GM20431 (cell line): ENCODE data around the gene PEAK3.
"Not testable (repeated sequence)": the region's sequence is repeated elsewhere in the genome, so short reads cannot be mapped to it uniquely, and the experiment has no call there.

Experiments used
- in situ Hi-C: fragments of 300-500 bp; cut with MseI, MboI; formaldehyde crosslinking; loops from one replicate; pipeline ENCODE4 v1.15.0; 2020; ENCODE audit warnings: low sequenced_read_pairs; ENCODE audit not compliant: unreplicated experiment

The PEAK3 gene

GRCh38 chr19:2289714-2290435 is 7.9 kb upstream of the PEAK3 start:
- in situ Hi-C loops: no loop called here

- in situ Hi-C loops: no loop called here
Measured at GRCh38 chr19:2288818-2289713, 7.1 kb upstream of the PEAK3 start.

- in situ Hi-C loops: no loop called here
Measured at GRCh38 chr19:2288338-2288817, 6.4 kb upstream of the PEAK3 start.

- in situ Hi-C loops: no loop called here
Measured at GRCh38 chr19:2287585-2288337, 5.8 kb upstream of the PEAK3 start.

GRCh38 chr19:2286402-2287140 is 4.6 kb upstream of the PEAK3 start:
- in situ Hi-C loops: no loop called here

GRCh38 chr19:2283835-2284507 is 2.0 kb upstream of the PEAK3 start:
- in situ Hi-C loops: no loop called here

- in situ Hi-C loops: no loop called here
Measured at GRCh38 chr19:2282862-2283237, 875 bp upstream of the PEAK3 start.

GRCh38 chr19:2281265-2282061 is 512 bp downstream of the PEAK3 start:
- in situ Hi-C loops: not testable (repeated sequence)

GRCh38 chr19:2280633-2281264 is 1.2 kb downstream of the PEAK3 start:
- in situ Hi-C loops: no loop called here

GRCh38 chr19:2278459-2279158 is 3.4 kb downstream of the PEAK3 start:
- in situ Hi-C loops: no loop called here

GRCh38 chr19:2277138-2277537 is 4.8 kb downstream of the PEAK3 start:
- in situ Hi-C loops: no loop called here

GRCh38 chr19:2276429-2276986 is 5.5 kb downstream of the PEAK3 start:
- in situ Hi-C loops: no loop called here

GRCh38 chr19:2275588-2276428 is 6.2 kb downstream of the PEAK3 start:
- in situ Hi-C loops: no loop called here

- in situ Hi-C loops: no loop called here
Measured at GRCh38 chr19:2274931-2275535, 6.9 kb downstream of the PEAK3 start.

GRCh38 chr19:2274185-2274711 is 7.7 kb downstream of the PEAK3 start:
- in situ Hi-C loops: no loop called here
